KOPT-K1 (cell line): ENCODE results near the gene TMUB2.

Source experiments
- H3K27ac ChIP-seq: fragments of 200-600 bp; sonication (generic); 2 replicates; pipeline ENCODE4 v1.5.1; 2016; ENCODE audit warnings: antibody characterized with exemption, mild to moderate bottlenecking, low read depth, low read length; ENCODE audit not compliant: poor library complexity, severe bottlenecking
- H3K36me3 ChIP-seq: fragments of 200-600 bp; sonication (generic); 2 replicates; pipeline ENCODE4 v1.5.1; 2017; ENCODE audit warnings: antibody characterized with exemption, mild to moderate bottlenecking, low read length, moderate library complexity; ENCODE audit not compliant: insufficient read depth
- H3K9me3 ChIP-seq: fragments of 200-600 bp; sonication (generic); 2 replicates; pipeline ENCODE4 v1.5.1; 2017; ENCODE audit warnings: antibody characterized with exemption, low read length, mild to moderate bottlenecking; ENCODE audit not compliant: insufficient read depth, poor library complexity, severe bottlenecking

The TMUB2 gene

GRCh38 chr17:44206825-44207155 is 20.0 kb downstream of the TMUB2 start:
- Histone ChIP-seq H3K36me3 (peaks cover 62% of the 10 kb centered on the region), H3K9me3 (no peaks in the 10 kb centered on the region), H3K27ac (no peak overlapping the region)

- Histone ChIP-seq H3K9me3 (no peaks in the 10 kb centered on the region), H3K36me3 (peaks cover 67% of the 10 kb centered on the region), H3K27ac (no peak overlapping the region)
Observed at GRCh38 chr17:44207319-44207718, 20.5 kb downstream of the TMUB2 start.

- H3K36me3 ChIP-seq = peaks cover 71% of the 10 kb centered on the region
Observed at GRCh38 chr17:44207743-44208142, 21.0 kb downstream of the TMUB2 start.

GRCh38 chr17:44209786-44210341 is 23.1 kb downstream of the TMUB2 start:
- Histone ChIP-seq H3K36me3 (peaks cover 93% of the 10 kb centered on the region), H3K27ac (peak overlapping the region; percentile 34), H3K9me3 (no peaks in the 10 kb centered on the region)

More at GRCh38 chr17:44207743-44208142, 21.0 kb downstream of the TMUB2 start:
- Histone ChIP-seq H3K27ac (no peak overlapping the region), H3K9me3 (no peaks in the 10 kb centered on the region)

- peak overlapping the region; percentile 71 for H3K27ac ChIP-seq
- peaks cover 97% of the 10 kb centered on the region for H3K36me3 ChIP-seq
Observed at GRCh38 chr17:44210342-44211192, 23.8 kb downstream of the TMUB2 start.

GRCh38 chr17:44211281-44212265 is 24.8 kb downstream of the TMUB2 start:
- Histone ChIP-seq H3K36me3 (peaks cover 97% of the 10 kb centered on the region), H3K9me3 (no peaks in the 10 kb centered on the region), H3K27ac (peak overlapping the region; percentile 71)

More at GRCh38 chr17:44210342-44211192, 23.8 kb downstream of the TMUB2 start:
- H3K9me3 ChIP-seq = no peaks in the 10 kb centered on the region

- Histone ChIP-seq H3K9me3 (no peaks in the 10 kb centered on the region), H3K27ac (no peak overlapping the region), H3K36me3 (peaks cover 89% of the 10 kb centered on the region)
Observed at GRCh38 chr17:44212507-44213402, 26.0 kb downstream of the TMUB2 start.

GRCh38 chr17:44213403-44214229 is 26.8 kb downstream of the TMUB2 start:
- Histone ChIP-seq H3K27ac (peak overlapping the region; percentile 27), H3K36me3 (peaks cover 80% of the 10 kb centered on the region), H3K9me3 (no peaks in the 10 kb centered on the region)

GRCh38 chr17:44214230-44214494 is 27.4 kb downstream of the TMUB2 start:
- Histone ChIP-seq H3K9me3 (no peaks in the 10 kb centered on the region), H3K36me3 (peaks cover 75% of the 10 kb centered on the region), H3K27ac (peak overlapping the region; percentile 27)

- H3K36me3 ChIP-seq = peaks cover 68% of the 10 kb centered on the region
- no peaks in the 10 kb centered on the region for H3K9me3 ChIP-seq
- H3K27ac ChIP-seq = peak overlapping the region; percentile 97
Observed at GRCh38 chr17:44214896-44215295, 28.1 kb downstream of the TMUB2 start.

- H3K36me3 ChIP-seq = peaks cover 58% of the 10 kb centered on the region
- H3K27ac ChIP-seq = peak overlapping the region; percentile 97
- no peaks in the 10 kb centered on the region for H3K9me3 ChIP-seq
Observed at GRCh38 chr17:44216173-44216572, 29.4 kb downstream of the TMUB2 start.

- H3K36me3 ChIP-seq = peaks cover 52% of the 10 kb centered on the region
- peak overlapping the region; percentile 97 for H3K27ac ChIP-seq
- H3K9me3 ChIP-seq = no peaks in the 10 kb centered on the region
Observed at GRCh38 chr17:44216694-44217093, 29.9 kb downstream of the TMUB2 start.

- Histone ChIP-seq H3K9me3 (no peaks in the 10 kb centered on the region), H3K36me3 (peaks cover 41% of the 10 kb centered on the region), H3K27ac (peak overlapping the region; percentile 97)
Observed at GRCh38 chr17:44217738-44218343, 31.1 kb downstream of the TMUB2 start.
